Right kidney (tissue), 9 donors: ENCODE results near the gene DDX17.

ENCODE experiments used
- DNase-seq: peaks from one replicate; pipeline ENCODE4 v3.0.0-alpha.2; 2016
- long read RNA-seq, 8 donors: transcript quantifications; one replicate each; lab custom pipeline, GENCODE V29; 2026

Gene DDX17
- long read RNA-seq, donor 1, full-length matches to known transcripts, result 104 of 393 reads
- long read RNA-seq, donor 1, partial matches to known transcripts, result 289 of 393 reads
- long read RNA-seq, donor 1, other reads (novel, unspliced or antisense), result 0 of 393 reads
- long read RNA-seq, donor 2, full-length matches to known transcripts, result 23 of 120 reads
- long read RNA-seq, donor 2, partial matches to known transcripts, result 97 of 120 reads
- long read RNA-seq, donor 2, other reads (novel, unspliced or antisense), result 0 of 120 reads
- long read RNA-seq, donor 3, full-length matches to known transcripts, result 51 of 198 reads
- long read RNA-seq, donor 3, partial matches to known transcripts, result 147 of 198 reads
- long read RNA-seq, donor 3, other reads (novel, unspliced or antisense), result 0 of 198 reads
- long read RNA-seq, donor 4, full-length matches to known transcripts, result 81 of 445 reads
- long read RNA-seq, donor 4, partial matches to known transcripts, result 364 of 445 reads
- long read RNA-seq, donor 4, other reads (novel, unspliced or antisense), result 0 of 445 reads
- long read RNA-seq, donor 5, full-length matches to known transcripts, result 65 of 443 reads
- long read RNA-seq, donor 5, partial matches to known transcripts, result 378 of 443 reads
- long read RNA-seq, donor 5, other reads (novel, unspliced or antisense), result 0 of 443 reads
- long read RNA-seq, donor 6, full-length matches to known transcripts, result 58 of 343 reads
- long read RNA-seq, donor 6, partial matches to known transcripts, result 285 of 343 reads
- long read RNA-seq, donor 6, other reads (novel, unspliced or antisense), result 0 of 343 reads
- long read RNA-seq, donor 7, full-length matches to known transcripts, result 108 of 602 reads
- long read RNA-seq, donor 7, partial matches to known transcripts, result 494 of 602 reads
- long read RNA-seq, donor 7, other reads (novel, unspliced or antisense), result 0 of 602 reads
- long read RNA-seq, donor 8, full-length matches to known transcripts, result 92 of 388 reads
- long read RNA-seq, donor 8, partial matches to known transcripts, result 296 of 388 reads
- long read RNA-seq, donor 8, other reads (novel, unspliced or antisense), result 0 of 388 reads

- peak; percentile 100 for DNase-seq
Measured at GRCh38 chr22:38506118-38506962, at the start of gene DDX17. TSS of gene DDX17 (minus strand) at chr22:38506311.

GRCh38 chr22:38554281-38554680, 48.2 kb upstream of the DDX17 start:
- no peak for DNase-seq

- no peak for DNase-seq
Measured at GRCh38 chr22:38549101-38549894, 43.2 kb upstream of the DDX17 start.

- no peak for DNase-seq
Measured at GRCh38 chr22:38540701-38541100, 34.6 kb upstream of the DDX17 start.

GRCh38 chr22:38531251-38531938, 25.3 kb upstream of the DDX17 start:
- DNase-seq, result no peak

GRCh38 chr22:38524429-38524828, 18.3 kb upstream of the DDX17 start:
- no peak for DNase-seq

GRCh38 chr22:38523479-38523878, 17.4 kb upstream of the DDX17 start:
- no peak for DNase-seq

GRCh38 chr22:38523029-38523428, 16.9 kb upstream of the DDX17 start:
- no peak for DNase-seq

GRCh38 chr22:38519453-38520250, 13.5 kb upstream of the DDX17 start:
- DNase-seq, result no peak

- DNase-seq, result no peak
Measured at GRCh38 chr22:38518620-38519019, 12.5 kb upstream of the DDX17 start.

GRCh38 chr22:38513063-38513462, 7.0 kb upstream of the DDX17 start:
- DNase-seq, result no peak

GRCh38 chr22:38510416-38510970, 4.4 kb upstream of the DDX17 start:
- no peak for DNase-seq

GRCh38 chr22:38505541-38506117, 482 bp downstream of the DDX17 start:
- peak; percentile 93 for DNase-seq

GRCh38 chr22:38504731-38505540, 1.2 kb downstream of the DDX17 start:
- peak; percentile 55 for DNase-seq

- no peak for DNase-seq
Measured at GRCh38 chr22:38503021-38503420, 3.1 kb downstream of the DDX17 start.

GRCh38 chr22:38501797-38502672, 4.1 kb downstream of the DDX17 start:
- DNase-seq, result no peak

- no peak for DNase-seq
Measured at GRCh38 chr22:38497869-38498268, 8.2 kb downstream of the DDX17 start.
